Measurements from ENCODE around the gene LRRC59. TPM values are rescaled to one million over a fixed set of nuclear protein-coding genes. Genes with fewer than 3 reads are reported as not detected.

Gene LRRC59
- polyA plus RNA-seq, 1 donor (not counting 4 experiments of a cell fraction or from before 2014, with no cell fraction given) = 152 TPM

DNA sequence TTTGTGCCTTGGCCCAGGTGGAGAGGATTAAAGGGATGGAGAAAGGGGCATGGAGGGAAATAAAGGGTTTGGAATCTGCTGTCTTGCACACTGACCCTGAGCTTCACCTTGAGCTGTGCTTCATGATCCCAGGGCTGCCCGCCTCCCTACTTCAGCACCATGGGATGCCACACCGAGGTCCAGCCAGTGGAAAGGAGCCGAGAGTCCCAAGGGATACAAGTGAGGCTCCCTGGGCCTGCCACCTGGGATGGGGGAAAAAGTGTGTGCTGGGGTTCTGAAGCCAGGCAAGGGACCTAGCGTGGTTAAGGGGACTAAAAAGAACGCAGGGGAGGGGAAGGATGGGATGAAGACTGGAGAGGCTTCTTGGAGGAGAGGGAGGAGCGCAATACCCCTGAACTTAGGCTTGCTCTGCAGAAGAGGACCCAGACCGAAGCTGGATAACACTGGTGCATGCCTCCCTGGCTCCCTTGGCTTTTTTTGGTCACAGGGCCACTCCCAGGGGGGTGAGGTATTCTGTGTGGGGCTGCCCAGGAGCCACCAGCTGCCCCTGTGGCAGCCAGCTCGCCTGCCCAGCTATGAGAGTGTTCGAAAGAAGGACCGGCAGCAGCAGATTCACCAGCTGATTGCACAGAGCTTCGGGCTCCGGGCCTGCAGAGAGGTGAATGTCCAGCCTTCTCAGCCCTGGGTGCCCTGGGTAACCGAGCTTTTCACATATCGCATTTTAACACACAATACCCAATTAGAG, 31.5 kb downstream of the LRRC59 start:
- Histone ChIP-seq H3K4me2 (ENCODE audit: control insufficient read depth, extremely low read depth, insufficient read depth, low read depth, low read length) (no peak overlapping the region), H3K4me3 (ENCODE audit: control insufficient read depth in 2 of 3, extremely low read depth in 1 of 3, insufficient read depth in 2 of 3, low read depth in 1 of 3, low read length in 3 of 3) (no peak overlapping the region), H3K36me3 (ENCODE audit: control insufficient read depth in 2 of 2, extremely low read depth in 1 of 2, insufficient read depth in 2 of 2, low read length in 2 of 2) (peaks cover 26 to 46% of the 10 kb centered on the region in 2 experiments), H3K27ac (ENCODE audit: control insufficient read depth, insufficient read depth, low read length) (no peak overlapping the region), H3K79me2 (ENCODE audit: control insufficient read depth, insufficient read depth, low read length) (peaks cover 13% of the 10 kb centered on the region), H3K9me3 (ENCODE audit: control insufficient read depth, low read depth, low read length) (no peaks in the 10 kb centered on the region), H4K20me1 (ENCODE audit: control insufficient read depth, extremely low read depth, insufficient read depth, low read length) (peaks cover 4% of the 10 kb centered on the region), H3K27me3 (ENCODE audit: control insufficient read depth, extremely low read depth, insufficient read depth, low read length) (no peaks in the 10 kb centered on the region), H3K9ac (ENCODE audit: control insufficient read depth, extremely low read depth, insufficient read depth, low read length) (no peak overlapping the region), H2AFZ (ENCODE audit: control insufficient read depth, low read length) (no peak overlapping the region), H3K9me1 (ENCODE audit: control insufficient read depth, extremely low read depth, insufficient read depth, low read length) (no peaks in the 10 kb centered on the region), H3K4me1 (ENCODE audit: control insufficient read depth, extremely low read depth, insufficient read depth, low read length) (peaks cover 5% of the 10 kb centered on the region)
- dilution Hi-C loops (cut with MboI; ENCODE audit: extremely low pct_ligation_motif_present, low sequenced_read_pairs) = no loop called here
- no peak for TF ChIP-seq EZH2 (IDR thresholded peaks at IDR 0.05; ENCODE audit: low read length)
- TF ChIP-seq, protein P1, sequence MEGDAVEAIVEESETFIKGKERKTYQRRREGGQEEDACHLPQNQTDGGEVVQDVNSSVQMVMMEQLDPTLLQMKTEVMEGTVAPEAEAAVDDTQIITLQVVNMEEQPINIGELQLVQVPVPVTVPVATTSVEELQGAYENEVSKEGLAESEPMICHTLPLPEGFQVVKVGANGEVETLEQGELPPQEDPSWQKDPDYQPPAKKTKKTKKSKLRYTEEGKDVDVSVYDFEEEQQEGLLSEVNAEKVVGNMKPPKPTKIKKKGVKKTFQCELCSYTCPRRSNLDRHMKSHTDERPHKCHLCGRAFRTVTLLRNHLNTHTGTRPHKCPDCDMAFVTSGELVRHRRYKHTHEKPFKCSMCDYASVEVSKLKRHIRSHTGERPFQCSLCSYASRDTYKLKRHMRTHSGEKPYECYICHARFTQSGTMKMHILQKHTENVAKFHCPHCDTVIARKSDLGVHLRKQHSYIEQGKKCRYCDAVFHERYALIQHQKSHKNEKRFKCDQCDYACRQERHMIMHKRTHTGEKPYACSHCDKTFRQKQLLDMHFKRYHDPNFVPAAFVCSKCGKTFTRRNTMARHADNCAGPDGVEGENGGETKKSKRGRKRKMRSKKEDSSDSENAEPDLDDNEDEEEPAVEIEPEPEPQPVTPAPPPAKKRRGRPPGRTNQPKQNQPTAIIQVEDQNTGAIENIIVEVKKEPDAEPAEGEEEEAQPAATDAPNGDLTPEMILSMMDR (optimal IDR thresholded peaks at IDR 0.05 in 1 of 3, IDR thresholded peaks at IDR 0.05 in 1 of 3, conservative IDR thresholded peaks at IDR 0.05 in 1 of 3; ENCODE audit: extremely low read depth in 1 of 3, insufficient read depth in 2 of 3, low read length in 3 of 3) = no peak
- no peak for DNase-seq (ENCODE audit: low read depth, low spot score)
- no peak for FAIRE-seq

DNA sequence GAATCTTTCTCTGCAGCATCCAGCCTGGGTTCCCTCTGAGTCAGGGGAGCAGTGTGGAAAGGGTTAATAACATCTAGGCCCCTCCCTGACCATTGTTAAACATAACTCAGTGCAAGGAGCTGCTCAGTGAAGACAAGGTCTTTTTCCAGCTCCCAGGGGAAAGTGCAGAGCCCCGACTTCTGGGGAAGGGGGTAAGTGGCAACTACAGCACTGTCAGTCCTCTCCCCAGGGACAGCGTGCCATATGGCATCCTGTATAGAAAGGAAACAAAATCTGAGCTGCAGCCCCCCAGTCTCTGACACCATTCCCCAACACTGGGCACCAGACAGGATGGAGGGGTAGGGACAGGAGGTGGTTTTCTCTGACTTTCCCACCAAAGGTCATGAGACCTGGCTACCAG, 32.2 kb downstream of the LRRC59 start:
- no peak for DNase-seq (ENCODE audit: low read depth, low spot score)
- Histone ChIP-seq H3K9me1 (ENCODE audit: control insufficient read depth, extremely low read depth, insufficient read depth, low read length) (no peaks in the 10 kb centered on the region), H3K27me3 (ENCODE audit: control insufficient read depth, extremely low read depth, insufficient read depth, low read length) (no peaks in the 10 kb centered on the region), H3K36me3 (ENCODE audit: control insufficient read depth in 2 of 2, extremely low read depth in 1 of 2, insufficient read depth in 2 of 2, low read length in 2 of 2) (peaks cover 28 to 40% of the 10 kb centered on the region in 2 experiments), H3K9me3 (ENCODE audit: control insufficient read depth, low read depth, low read length) (no peaks in the 10 kb centered on the region), H3K4me1 (ENCODE audit: control insufficient read depth, extremely low read depth, insufficient read depth, low read length) (peaks cover 5% of the 10 kb centered on the region), H3K4me3 (ENCODE audit: control insufficient read depth in 2 of 3, extremely low read depth in 1 of 3, insufficient read depth in 2 of 3, low read depth in 1 of 3, low read length in 3 of 3) (no peak overlapping the region), H3K9ac (ENCODE audit: control insufficient read depth, extremely low read depth, insufficient read depth, low read length) (no peak overlapping the region), H2AFZ (ENCODE audit: control insufficient read depth, low read length) (no peak overlapping the region), H3K27ac (ENCODE audit: control insufficient read depth, insufficient read depth, low read length) (no peak overlapping the region), H4K20me1 (ENCODE audit: control insufficient read depth, extremely low read depth, insufficient read depth, low read length) (no peaks in the 10 kb centered on the region), H3K79me2 (ENCODE audit: control insufficient read depth, insufficient read depth, low read length) (peaks cover 7% of the 10 kb centered on the region), H3K4me2 (ENCODE audit: control insufficient read depth, extremely low read depth, insufficient read depth, low read depth, low read length) (no peak overlapping the region)
- FAIRE-seq = no peak
- dilution Hi-C loops (cut with MboI; ENCODE audit: extremely low pct_ligation_motif_present, low sequenced_read_pairs) = no loop called here
- TF ChIP-seq, protein P1 (optimal IDR thresholded peaks at IDR 0.05 in 1 of 3, IDR thresholded peaks at IDR 0.05 in 1 of 3, conservative IDR thresholded peaks at IDR 0.05 in 1 of 3; ENCODE audit: extremely low read depth in 1 of 3, insufficient read depth in 2 of 3, low read length in 3 of 3) = no peak
- no peak for TF ChIP-seq EZH2 (IDR thresholded peaks at IDR 0.05; ENCODE audit: low read length)
